Neural crest cell (in vitro differentiated cells): ENCODE results near the gene CARD19. TPM values are rescaled to one million over a fixed set of nuclear protein-coding genes. Genes with fewer than 3 reads are reported as not detected.

Experiments
- DNase-seq: peaks from one replicate; pipeline ENCODE4 v3.0.0; 2021; ENCODE audit warnings: low read depth, mixed read lengths, low spot score
- H3K27ac Mint-ChIP-seq: one replicate; pipeline ENCODE4 v1.8.0; 2021; ENCODE audit warnings: mild to moderate bottlenecking, mixed read lengths; ENCODE audit not compliant: unreplicated experiment
- H3K27me3 Mint-ChIP-seq: 2 replicates; pipeline ENCODE4 v1.8.0; 2021; ENCODE audit warnings: low read depth, mild to moderate bottlenecking, mixed read lengths
- H3K36me3 Mint-ChIP-seq: 2 replicates; pipeline ENCODE4 v1.8.0; 2021; ENCODE audit warnings: low read depth, mild to moderate bottlenecking, mixed read lengths
- H3K4me1 Mint-ChIP-seq: 2 replicates; pipeline ENCODE4 v1.8.0; 2021; ENCODE audit warnings: mixed read lengths
- H3K4me3 Mint-ChIP-seq: one replicate; pipeline ENCODE4 v1.8.0; 2021; ENCODE audit warnings: mild to moderate bottlenecking, mixed read lengths
- H3K9me3 Mint-ChIP-seq: 2 replicates; pipeline ENCODE4 v1.8.0; 2021; ENCODE audit warnings: mixed read lengths
- total RNA-seq: library from RNA; stranded (reverse); gene quantifications from 2 replicates; pipeline ENCODE4 v1.2.1, GENCODE V29; 2021
- TF ChIP-seq, protein P1 (sequence below): fragments of 200-600 bp; sonication (generic); conservative IDR thresholded peaks from 2 replicates; pipeline ENCODE4 v1.5.0; 2021; ENCODE audit warnings: antibody characterized with exemption, mild to moderate bottlenecking

CARD19 gene
- total RNA-seq, 1 donor from 2014 or later = 22.1 TPM

DNA sequence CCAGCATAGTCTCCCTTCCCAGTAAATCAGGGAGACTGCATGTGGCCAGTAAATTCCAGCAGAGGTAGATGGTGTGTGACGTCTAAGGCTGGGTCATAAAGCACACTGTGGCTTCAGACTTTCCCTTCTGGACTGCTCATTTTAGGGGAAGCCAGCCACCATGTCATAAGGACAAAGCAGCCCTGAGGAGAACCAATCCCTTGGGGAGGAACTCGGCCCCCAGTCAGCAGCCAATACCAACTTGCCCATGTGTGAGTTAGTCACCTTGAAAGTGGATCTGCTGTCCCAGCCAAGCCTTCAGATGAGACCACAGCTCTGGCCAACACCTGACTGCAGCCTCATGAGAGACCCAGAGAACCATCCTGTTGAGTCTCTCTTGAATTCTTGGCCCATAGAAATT, 52.7 kb downstream of the CARD19 start:
- H3K4me3 Mint-ChIP-seq = no peak overlapping the region

DNA sequence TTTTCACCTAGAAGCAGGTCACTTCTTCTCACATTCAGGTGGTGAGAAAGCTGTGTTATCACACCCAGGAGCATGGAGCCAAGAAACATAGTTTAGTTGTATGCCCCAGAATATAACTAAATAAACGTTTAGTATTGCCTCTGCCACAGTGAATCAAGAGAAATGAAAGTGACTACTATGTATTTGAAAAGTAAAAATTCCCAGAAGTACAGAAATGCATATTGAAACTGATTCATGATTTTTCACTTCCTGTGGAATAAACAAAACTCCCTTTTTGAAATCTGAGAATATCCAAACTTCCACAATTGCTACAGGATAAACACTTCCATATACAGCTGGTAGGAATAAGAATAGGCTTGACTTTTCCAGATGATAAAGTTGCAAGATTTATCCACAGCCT, 53.3 kb downstream of the CARD19 start:
- peaks cover 2% of the 10 kb centered on the region for H3K9me3 Mint-ChIP-seq
- H3K36me3 Mint-ChIP-seq = no peaks in the 10 kb centered on the region
- no peak for DNase-seq
- H3K27me3 Mint-ChIP-seq = no peaks in the 10 kb centered on the region
- H3K27ac Mint-ChIP-seq = no peak overlapping the region
- peaks cover 2% of the 10 kb centered on the region for H3K4me1 Mint-ChIP-seq
- H3K4me3 Mint-ChIP-seq = no peak overlapping the region
- TF ChIP-seq, protein P1, sequence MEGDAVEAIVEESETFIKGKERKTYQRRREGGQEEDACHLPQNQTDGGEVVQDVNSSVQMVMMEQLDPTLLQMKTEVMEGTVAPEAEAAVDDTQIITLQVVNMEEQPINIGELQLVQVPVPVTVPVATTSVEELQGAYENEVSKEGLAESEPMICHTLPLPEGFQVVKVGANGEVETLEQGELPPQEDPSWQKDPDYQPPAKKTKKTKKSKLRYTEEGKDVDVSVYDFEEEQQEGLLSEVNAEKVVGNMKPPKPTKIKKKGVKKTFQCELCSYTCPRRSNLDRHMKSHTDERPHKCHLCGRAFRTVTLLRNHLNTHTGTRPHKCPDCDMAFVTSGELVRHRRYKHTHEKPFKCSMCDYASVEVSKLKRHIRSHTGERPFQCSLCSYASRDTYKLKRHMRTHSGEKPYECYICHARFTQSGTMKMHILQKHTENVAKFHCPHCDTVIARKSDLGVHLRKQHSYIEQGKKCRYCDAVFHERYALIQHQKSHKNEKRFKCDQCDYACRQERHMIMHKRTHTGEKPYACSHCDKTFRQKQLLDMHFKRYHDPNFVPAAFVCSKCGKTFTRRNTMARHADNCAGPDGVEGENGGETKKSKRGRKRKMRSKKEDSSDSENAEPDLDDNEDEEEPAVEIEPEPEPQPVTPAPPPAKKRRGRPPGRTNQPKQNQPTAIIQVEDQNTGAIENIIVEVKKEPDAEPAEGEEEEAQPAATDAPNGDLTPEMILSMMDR = no peak

More for the DNA sequence above, 52.7 kb downstream of the CARD19 start:
- Mint-ChIP-seq H3K4me1 (peaks cover 5% of the 10 kb centered on the region), H3K9me3 (peaks cover 2% of the 10 kb centered on the region), H3K36me3 (no peaks in the 10 kb centered on the region), H3K27ac (no peak overlapping the region), H3K27me3 (no peaks in the 10 kb centered on the region)
- TF ChIP-seq, protein P1 = no peak
- no peak for DNase-seq

DNA sequence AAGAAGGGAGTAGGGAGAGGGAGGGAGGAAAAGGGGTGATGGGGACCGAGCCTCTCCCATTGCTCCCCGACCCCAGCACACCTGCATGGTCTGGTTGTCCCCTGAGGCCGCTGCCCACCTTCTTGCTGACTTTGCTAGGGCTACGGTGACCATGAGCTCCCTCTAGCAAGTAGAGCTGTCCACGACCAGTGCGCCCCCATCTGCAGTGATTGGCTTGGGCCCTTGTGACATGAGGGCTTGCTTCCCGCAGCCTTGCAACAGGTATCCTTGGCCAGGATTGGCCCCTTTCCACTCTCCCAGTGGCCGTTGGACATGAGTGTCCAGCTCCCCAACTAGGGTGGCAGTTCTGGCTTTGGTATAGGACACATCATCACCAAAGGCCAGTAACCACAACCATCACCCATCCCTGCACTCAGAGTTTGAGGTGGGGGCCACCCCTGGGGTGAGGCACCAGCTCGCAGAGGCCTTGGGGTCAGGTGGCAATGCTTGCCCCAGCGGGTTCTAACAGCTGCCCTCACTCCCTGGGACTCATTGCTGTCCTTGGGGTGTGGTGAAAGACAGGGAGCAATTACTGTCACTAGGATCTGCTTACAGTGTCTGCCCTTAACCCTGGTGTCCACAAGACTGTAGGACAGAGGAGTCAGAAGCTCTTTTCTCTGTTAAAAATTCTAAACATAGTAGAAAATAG, 55.2 kb downstream of the CARD19 start:
- Mint-ChIP-seq H3K27ac (no peak overlapping the region), H3K27me3 (no peaks in the 10 kb centered on the region), H3K36me3 (no peaks in the 10 kb centered on the region), H3K4me1 (no peaks in the 10 kb centered on the region), H3K4me3 (no peak overlapping the region), H3K9me3 (peaks cover 2% of the 10 kb centered on the region)
- no peak for DNase-seq
- TF ChIP-seq, protein P1 = no peak

DNA sequence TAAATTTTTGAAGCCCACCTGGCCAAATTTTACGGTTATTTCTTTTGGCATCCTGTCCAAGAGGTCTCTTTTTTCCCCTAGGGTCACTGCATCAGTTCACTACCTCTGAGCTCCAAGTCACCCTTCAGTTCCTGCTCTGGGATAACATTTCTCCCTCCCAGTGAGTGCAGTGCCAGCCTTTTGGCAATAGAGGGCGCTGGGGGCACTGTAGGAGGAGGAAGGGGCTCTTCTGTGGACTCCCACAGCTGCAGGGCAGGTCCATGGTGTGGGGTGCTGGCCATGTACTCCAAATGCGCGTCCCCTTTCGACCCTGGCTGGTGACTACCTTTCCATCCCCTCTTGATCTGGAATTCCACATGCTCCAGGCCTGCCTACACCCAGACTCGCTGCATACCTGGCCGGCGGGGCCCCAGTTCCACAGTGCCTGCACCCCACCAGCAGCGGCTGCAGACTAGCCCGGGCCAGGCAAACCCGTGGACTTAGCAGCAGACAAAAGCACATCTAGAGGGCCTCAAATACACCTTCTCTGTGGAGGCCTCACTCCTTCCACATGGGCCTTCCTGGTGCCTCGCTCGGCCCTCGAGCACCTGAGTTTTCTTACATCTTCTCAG, 58.4 kb downstream of the CARD19 start:
- Mint-ChIP-seq H3K36me3 (no peaks in the 10 kb centered on the region), H3K4me1 (no peaks in the 10 kb centered on the region), H3K4me3 (no peak overlapping the region), H3K27me3 (no peaks in the 10 kb centered on the region), H3K27ac (no peak overlapping the region), H3K9me3 (no peaks in the 10 kb centered on the region)
- TF ChIP-seq, protein P1 = peak; percentile 64
- DNase-seq = peak; percentile 66

DNA sequence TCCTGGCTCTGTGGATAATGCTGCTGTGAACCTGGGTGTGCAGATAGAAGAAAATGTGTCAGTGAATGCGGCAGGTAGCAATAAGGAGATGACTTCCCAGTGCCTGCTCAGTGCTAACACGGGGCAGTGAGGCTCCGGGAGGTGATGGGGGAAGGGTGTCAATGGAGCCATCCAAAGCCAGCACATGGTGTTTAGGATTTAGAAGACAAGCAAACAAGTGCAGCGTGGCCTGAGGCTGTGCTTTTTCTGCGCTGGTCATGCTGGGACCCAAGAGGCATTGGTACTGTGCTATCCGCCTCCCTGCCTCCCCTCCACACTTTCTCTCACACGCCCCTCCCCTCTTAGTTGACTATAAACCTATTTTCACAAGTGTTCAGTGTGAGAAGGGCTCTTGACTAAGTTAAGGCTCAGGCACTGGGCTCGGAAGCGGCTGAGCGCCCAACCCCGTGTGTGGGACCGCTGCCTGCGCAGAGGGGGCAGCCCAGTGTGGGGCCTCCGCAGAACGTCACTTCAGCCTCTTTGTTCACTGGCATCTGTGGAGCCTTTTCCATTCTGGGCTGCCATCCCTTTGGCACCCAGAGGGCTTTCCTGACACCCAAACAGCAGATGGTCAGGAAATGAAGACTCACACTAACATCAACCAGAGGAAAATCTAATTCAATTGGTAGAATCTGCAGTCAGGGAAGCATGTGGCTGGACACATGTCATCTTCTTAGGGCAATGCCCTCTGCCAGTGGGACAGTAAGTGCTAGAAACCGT, 59.9 kb downstream of the CARD19 start:
- TF ChIP-seq, protein P1 = no peak
- Mint-ChIP-seq H3K27ac (no peak overlapping the region), H3K36me3 (no peaks in the 10 kb centered on the region), H3K4me1 (peaks cover 6% of the 10 kb centered on the region), H3K4me3 (no peak overlapping the region), H3K27me3 (no peaks in the 10 kb centered on the region), H3K9me3 (no peaks in the 10 kb centered on the region)
- DNase-seq = no peak
